ENCODE data around the gene CREB5.

CREB5 gene

GRCh38 chr7:28618383-28618782 is 206.1 kb downstream of the CREB5 start:
- no peak for DNase-seq

GRCh38 chr7:28619256-28619655 is 206.9 kb downstream of the CREB5 start:
- no peak for DNase-seq

- no peak for DNase-seq
These were observed 209.1 kb downstream of the CREB5 start for GRCh38 chr7:28621369-28621841.

- DNase-seq, result no peak
These were observed 210.9 kb downstream of the CREB5 start for GRCh38 chr7:28623105-28623730.

GRCh38 chr7:28623863-28624262 is 211.5 kb downstream of the CREB5 start:
- no peak for DNase-seq

GRCh38 chr7:28625432-28625831 is 213.1 kb downstream of the CREB5 start:
- no peak for DNase-seq

GRCh38 chr7:28626221-28626620 is 213.9 kb downstream of the CREB5 start:
- no peak for DNase-seq

- no peak for DNase-seq
These were observed 214.4 kb downstream of the CREB5 start for GRCh38 chr7:28626624-28627262.

GRCh38 chr7:28627263-28627653 is 214.9 kb downstream of the CREB5 start:
- no peak for DNase-seq

- no peak for DNase-seq
These were observed 215.6 kb downstream of the CREB5 start for GRCh38 chr7:28627896-28628295.

- no peak for DNase-seq
These were observed 217.0 kb downstream of the CREB5 start for GRCh38 chr7:28629216-28629842.

- DNase-seq, result no peak
These were observed 218.0 kb downstream of the CREB5 start for GRCh38 chr7:28630350-28630749.

GRCh38 chr7:28631995-28632394 is 219.7 kb downstream of the CREB5 start:
- no peak for DNase-seq

GRCh38 chr7:28638914-28639313 is 226.6 kb downstream of the CREB5 start:
- DNase-seq, result no peak

- no peak for DNase-seq
These were observed 227.7 kb downstream of the CREB5 start for GRCh38 chr7:28640001-28640400.

GRCh38 chr7:28641752-28642545 is 229.6 kb downstream of the CREB5 start:
- no peak for DNase-seq

- no peak for DNase-seq
These were observed 230.9 kb downstream of the CREB5 start for GRCh38 chr7:28643188-28643569.

- no peak for DNase-seq
These were observed 231.4 kb downstream of the CREB5 start for GRCh38 chr7:28643584-28644340.

GRCh38 chr7:28645866-28646265 is 233.5 kb downstream of the CREB5 start:
- DNase-seq, result no peak

- no peak for DNase-seq
These were observed 234.2 kb downstream of the CREB5 start for GRCh38 chr7:28646376-28647075.

- DNase-seq, result no peak
These were observed 234.7 kb downstream of the CREB5 start for GRCh38 chr7:28647076-28647421.

- DNase-seq, result no peak
These were observed 236.9 kb downstream of the CREB5 start for GRCh38 chr7:28649189-28649588.
